HepG2 (cell line): ENCODE measurements around the gene CDK2AP2. TPM values are rescaled to one million over a fixed set of nuclear protein-coding genes. Genes with fewer than 3 reads are reported as not detected.

Source experiments
- DMAP1 ChIP-seq: IDR thresholded peaks from 2 replicates; pipeline ENCODE4 v1.6.1; 2016
- GATAD2A ChIP-seq: IDR thresholded peaks from 2 replicates; pipeline ENCODE4 v1.6.1; 2016
- HIVEP1 ChIP-seq: sonication (generic); formaldehyde crosslinking; IDR thresholded peaks from 2 replicates; pipeline ENCODE4 v1.4.0; 2020; ENCODE audit warnings: mild to moderate bottlenecking, missing genetic modification reagents
- HNF1A ChIP-seq, 2 experiments: sonication (generic) in 1 of 2; formaldehyde crosslinking in 1 of 2; IDR thresholded peaks; 2 replicates each; pipeline versions ENCODE4 v1.4.0 to v1.6.1; 2016 to 2020; ENCODE audit warnings: borderline replicate concordance in 1 of 2, low read depth in 1 of 2, mild to moderate bottlenecking in 1 of 2, missing genetic modification reagents in 1 of 2
- IKZF4 ChIP-seq: sonication (generic); formaldehyde crosslinking; IDR thresholded peaks from 2 replicates; pipeline ENCODE4 v1.5.1; 2020; ENCODE audit warnings: borderline replicate concordance, mild to moderate bottlenecking, low read depth, missing genetic modification reagents; ENCODE audit errors: not compliant biosample characterization
- JARID2 ChIP-seq: sonication (generic); formaldehyde crosslinking; IDR thresholded peaks from 2 replicates; pipeline ENCODE4 v1.8.1; 2023; ENCODE audit warnings: missing genetic modification reagents, inconsistent platforms; ENCODE audit not compliant: insufficient replicate concordance
- MTERF4 ChIP-seq: sonication (generic); formaldehyde crosslinking; IDR thresholded peaks from 2 replicates; pipeline ENCODE4 v1.8.0; 2023; ENCODE audit warnings: mild to moderate bottlenecking, missing genetic modification reagents
- NFYB ChIP-seq: sonication (generic); formaldehyde crosslinking; IDR thresholded peaks from 2 replicates; pipeline ENCODE4 v1.4.0; 2020; ENCODE audit warnings: missing genetic modification reagents
- PLSCR1 ChIP-seq: sonication (generic); formaldehyde crosslinking; IDR thresholded peaks from 2 replicates; pipeline ENCODE4 v1.5.0; 2020; ENCODE audit warnings: missing genetic modification reagents, mild to moderate bottlenecking, borderline replicate concordance
- SAFB2 ChIP-seq: sonication (generic); formaldehyde crosslinking; IDR thresholded peaks from 2 replicates; pipeline ENCODE4 v1.5.1; 2020; ENCODE audit warnings: missing genetic modification reagents, low read depth, mild to moderate bottlenecking, borderline replicate concordance
- TBL1XR1 ChIP-seq: fragments of 150-350 bp; IDR thresholded peaks from 2 replicates; pipeline ENCODE4 v1.6.1; 2014; ENCODE audit warnings: borderline replicate concordance, low read length; ENCODE audit not compliant: partially characterized antibody
- ZBTB21 ChIP-seq: sonication (generic); formaldehyde crosslinking; IDR thresholded peaks from 2 replicates; pipeline ENCODE4 v1.4.0; 2020; ENCODE audit warnings: missing genetic modification reagents
- ZNF142 ChIP-seq: sonication (generic); formaldehyde crosslinking; IDR thresholded peaks from 2 replicates; pipeline ENCODE4 v1.4.0; 2020; ENCODE audit warnings: missing genetic modification reagents
- ZNF235 ChIP-seq: sonication (generic); formaldehyde crosslinking; IDR thresholded peaks from 2 replicates; pipeline ENCODE4 v1.8.1; 2023; ENCODE audit warnings: mild to moderate bottlenecking, missing genetic modification reagents, borderline replicate concordance
- ZNF550 ChIP-seq: sonication (generic); formaldehyde crosslinking; IDR thresholded peaks from 2 replicates; pipeline ENCODE4 v1.4.0; 2020; ENCODE audit warnings: mild to moderate bottlenecking, missing genetic modification reagents, borderline replicate concordance
- ZNF850 ChIP-seq: sonication (generic); formaldehyde crosslinking; conservative IDR thresholded peaks from 2 replicates; pipeline ENCODE4 v1.9.0; 2021; ENCODE audit warnings: mild to moderate bottlenecking, missing genetic modification reagents
- polyA plus RNA-seq, 8 experiments: library from polyadenylated mRNA; depleted of rRNA in 3 of 8; stranded (reverse) in 7 of 8; unstranded in 1 of 8; fragments of >200 nt; fragmentation: Illumina TruSeq in 4 of 8; extraction: Trizol in 4 of 8; gene quantifications; 2 replicates each; pipeline versions ENCODE4 v1.2.1 to v1.2.3, GENCODE V29; 2011 to 2016; ENCODE audit warnings: low read depth in 4 of 8, missing spikeins in 1 of 8, mixed read lengths in 1 of 8; ENCODE audit not compliant: insufficient read depth in 1 of 8
- total RNA-seq, 5 experiments: library from RNA; depleted of rRNA; stranded (reverse); fragments of >200 nt; fragmentation: Illumina TruSeq; extraction: Trizol; gene quantifications; 2 replicates each; pipeline ENCODE4 v1.2.3, GENCODE V29; 2016; ENCODE audit warnings: low read depth in 1 of 5

The CDK2AP2 gene
- total and polyA plus RNA-seq, 2 of the 13 experiments (the other 11 are each of a cell fraction or from before 2014, with no cell fraction given), result 15.0 to 23.2 TPM

- no peak for TF ChIP-seq HNF1A (IDR thresholded peaks at IDR 0.05; ENCODE audit: low read depth)
- TF ChIP-seq HNF1A (CRISPR knock-in tag; IDR thresholded peaks at IDR 0.05; ENCODE audit: borderline replicate concordance), result no peak
- TF ChIP-seq HIVEP1, result peak; percentile 48; the same call in 1 of the 2 replicates
- TF ChIP-seq MTERF4 (CRISPR knock-in tag), result peak; percentile 44; the same call in 1 of the 2 replicates
- no peak for TF ChIP-seq IKZF4 (CRISPR knock-in tag)
- TF ChIP-seq GATAD2A (CRISPR knock-in tag), result peak; percentile 36; the same call in 1 of the 2 replicates
- TF ChIP-seq ZBTB21 (CRISPR knock-in tag), result 0 out of 2 replicates have a peak, but pooled peaks have one; percentile 34
- no peak for TF ChIP-seq PLSCR1 (CRISPR knock-in tag)
- no peak for TF ChIP-seq TBL1XR1
- no peak for TF ChIP-seq DMAP1 (CRISPR knock-in tag)
- TF ChIP-seq ZNF235 (CRISPR knock-in tag), result 0 out of 2 replicates have a peak, but pooled peaks have one; percentile 43
- no peak for TF ChIP-seq ZNF850
- no peak for TF ChIP-seq JARID2 (CRISPR knock-in tag)
- no peak for TF ChIP-seq ZNF142 (CRISPR knock-in tag)
- TF ChIP-seq ZNF550 (CRISPR knock-in tag), result 0 out of 2 replicates have a peak, but pooled peaks have one; percentile 68
- TF ChIP-seq SAFB2 (CRISPR knock-in tag), result peak; percentile 58
- TF ChIP-seq NFYB (CRISPR knock-in tag), result no peak
These were observed 44.1 kb downstream of the CDK2AP2 start (continued) for GRCh38 chr11:67463680-67464410.
